K562 (cell line): ENCODE data around the gene NEB. TPM values are rescaled to one million over a fixed set of nuclear protein-coding genes. Genes with fewer than 3 reads are reported as not detected.
A peak's percentile ranks its signal among the peaks of the same experiment; 100 is the strongest.

ENCODE experiments used
- ATF3 ChIP-seq, 2 experiments: fragments of 450-650 bp in 1 of 2; sonication (generic) in 1 of 2; formaldehyde crosslinking in 1 of 2; IDR thresholded peaks in 1 of 2; conservative IDR thresholded peaks in 1 of 2; 2 replicates each; pipeline versions ENCODE4 v1.6.1 to v1.8.1; 2016 to 2023; ENCODE audit warnings: mild to moderate bottlenecking in 2 of 2, moderate library complexity in 2 of 2, inconsistent platforms in 1 of 2, missing genetic modification reagents in 1 of 2
- EP400 ChIP-seq: fragments of 450-650 bp; IDR thresholded peaks from 2 replicates; pipeline ENCODE4 v1.6.1; 2017; ENCODE audit warnings: antibody characterized with exemption, mild to moderate bottlenecking, moderate library complexity
- NFYB ChIP-seq: IDR thresholded peaks from 2 replicates; pipeline ENCODE4 v1.6.1; 2011; ENCODE audit warnings: mild to moderate bottlenecking, moderate library complexity; ENCODE audit not compliant: insufficient read length; ENCODE audit errors: extremely low read depth
- RBM22 ChIP-seq: fragments of 200-400 bp; formaldehyde crosslinking; IDR thresholded peaks from 2 replicates; pipeline ENCODE4 v1.6.1; 2018; ENCODE audit warnings: low read length, low read depth; ENCODE audit not compliant: poor library complexity, severe bottlenecking
- SMARCE1 ChIP-seq: fragments of 450-650 bp; IDR thresholded peaks from 2 replicates; pipeline ENCODE4 v1.7.1; 2016; ENCODE audit warnings: mild to moderate bottlenecking
- TFAP4 ChIP-seq: sonication (generic); formaldehyde crosslinking; IDR thresholded peaks from 2 replicates; pipeline ENCODE4 v1.8.0; 2022; ENCODE audit warnings: missing genetic modification reagents, mild to moderate bottlenecking, moderate library complexity, borderline replicate concordance
- TSHZ1 ChIP-seq: fragments of 250-450 bp; sonication (Bioruptor Pico); IDR thresholded peaks from 2 replicates; pipeline ENCODE4 v1.4.0; 2020; ENCODE audit warnings: mild to moderate bottlenecking, moderate library complexity
- ZKSCAN1 ChIP-seq: fragments of 150-350 bp; IDR thresholded peaks from 2 replicates; pipeline ENCODE4 v1.6.1; 2016; ENCODE audit warnings: low read depth, low read length
- polyA plus RNA-seq, 8 experiments: library from polyadenylated mRNA; depleted of rRNA in 4 of 8; stranded (reverse) in 5 of 8; unstranded in 3 of 8; fragments of >200 nt; fragmentation: Nextera tagmentation in 2 of 8; fragmentation: Illumina TruSeq in 1 of 8; extraction: Ambion mirVana in 2 of 8; extraction: Trizol in 1 of 8; gene quantifications; 2 replicates each; pipeline versions ENCODE4 v1.2.1 to v1.2.3, GENCODE V29; 2011 to 2014; ENCODE audit warnings: inconsistent platforms in 1 of 8, missing spikeins in 1 of 8
- total RNA-seq, 7 experiments: library from RNA; depleted of rRNA in 6 of 7; stranded (reverse); fragments of >200 nt in 6 of 7; fragmentation: Illumina TruSeq in 2 of 7; extraction: Trizol in 2 of 7; gene quantifications; 2 replicates each; pipeline versions ENCODE4 v1.2.1 to v1.2.3, GENCODE V29; 2011 to 2021; ENCODE audit warnings: low replicate concordance in 1 of 7
- TF ChIP-seq, protein P1 (sequence below), 2 experiments: fragments of 450-650 bp; formaldehyde crosslinking in 1 of 2; IDR thresholded peaks; 2 replicates each; pipeline versions ENCODE4 v1.4.0 to v1.6.1; 2014 to 2020; ENCODE audit warnings: mild to moderate bottlenecking in 2 of 2, borderline replicate concordance in 1 of 2, low read depth in 1 of 2
- TF ChIP-seq, protein P2 (sequence below): fragments of 200-800 bp; sonication (Bioruptor generic); IDR thresholded peaks from 2 replicates; pipeline ENCODE4 v1.6.1; 2017; ENCODE audit warnings: missing genetic modification characterization, missing compliant biosample characterization

Gene NEB
- total and polyA plus RNA-seq, 9 of the 15 experiments (the other 6 are each of a cell fraction or from before 2014, with no cell fraction given) = 1.7 to 3.8 (median 2.9) TPM

- TF ChIP-seq, protein P1, sequence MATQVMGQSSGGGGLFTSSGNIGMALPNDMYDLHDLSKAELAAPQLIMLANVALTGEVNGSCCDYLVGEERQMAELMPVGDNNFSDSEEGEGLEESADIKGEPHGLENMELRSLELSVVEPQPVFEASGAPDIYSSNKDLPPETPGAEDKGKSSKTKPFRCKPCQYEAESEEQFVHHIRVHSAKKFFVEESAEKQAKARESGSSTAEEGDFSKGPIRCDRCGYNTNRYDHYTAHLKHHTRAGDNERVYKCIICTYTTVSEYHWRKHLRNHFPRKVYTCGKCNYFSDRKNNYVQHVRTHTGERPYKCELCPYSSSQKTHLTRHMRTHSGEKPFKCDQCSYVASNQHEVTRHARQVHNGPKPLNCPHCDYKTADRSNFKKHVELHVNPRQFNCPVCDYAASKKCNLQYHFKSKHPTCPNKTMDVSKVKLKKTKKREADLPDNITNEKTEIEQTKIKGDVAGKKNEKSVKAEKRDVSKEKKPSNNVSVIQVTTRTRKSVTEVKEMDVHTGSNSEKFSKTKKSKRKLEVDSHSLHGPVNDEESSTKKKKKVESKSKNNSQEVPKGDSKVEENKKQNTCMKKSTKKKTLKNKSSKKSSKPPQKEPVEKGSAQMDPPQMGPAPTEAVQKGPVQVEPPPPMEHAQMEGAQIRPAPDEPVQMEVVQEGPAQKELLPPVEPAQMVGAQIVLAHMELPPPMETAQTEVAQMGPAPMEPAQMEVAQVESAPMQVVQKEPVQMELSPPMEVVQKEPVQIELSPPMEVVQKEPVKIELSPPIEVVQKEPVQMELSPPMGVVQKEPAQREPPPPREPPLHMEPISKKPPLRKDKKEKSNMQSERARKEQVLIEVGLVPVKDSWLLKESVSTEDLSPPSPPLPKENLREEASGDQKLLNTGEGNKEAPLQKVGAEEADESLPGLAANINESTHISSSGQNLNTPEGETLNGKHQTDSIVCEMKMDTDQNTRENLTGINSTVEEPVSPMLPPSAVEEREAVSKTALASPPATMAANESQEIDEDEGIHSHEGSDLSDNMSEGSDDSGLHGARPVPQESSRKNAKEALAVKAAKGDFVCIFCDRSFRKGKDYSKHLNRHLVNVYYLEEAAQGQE (IDR thresholded peaks at IDR 0.05; ENCODE audit: borderline replicate concordance) = peak; percentile 25; the same call in 1 of the 2 replicates
- TF ChIP-seq, protein P1 (CRISPR knock-in tag; IDR thresholded peaks at IDR 0.05; ENCODE audit: low read depth) = no peak
- peak; percentile 24; the same call in 1 of the 2 replicates for TF ChIP-seq TFAP4
- TF ChIP-seq ATF3 (IDR thresholded peaks at IDR 0.05) = peak; percentile 65
- TF ChIP-seq ATF3 (CRISPR knock-in tag; conservative IDR thresholded peaks at IDR 0.05) = no peak
- TF ChIP-seq, protein P2, sequence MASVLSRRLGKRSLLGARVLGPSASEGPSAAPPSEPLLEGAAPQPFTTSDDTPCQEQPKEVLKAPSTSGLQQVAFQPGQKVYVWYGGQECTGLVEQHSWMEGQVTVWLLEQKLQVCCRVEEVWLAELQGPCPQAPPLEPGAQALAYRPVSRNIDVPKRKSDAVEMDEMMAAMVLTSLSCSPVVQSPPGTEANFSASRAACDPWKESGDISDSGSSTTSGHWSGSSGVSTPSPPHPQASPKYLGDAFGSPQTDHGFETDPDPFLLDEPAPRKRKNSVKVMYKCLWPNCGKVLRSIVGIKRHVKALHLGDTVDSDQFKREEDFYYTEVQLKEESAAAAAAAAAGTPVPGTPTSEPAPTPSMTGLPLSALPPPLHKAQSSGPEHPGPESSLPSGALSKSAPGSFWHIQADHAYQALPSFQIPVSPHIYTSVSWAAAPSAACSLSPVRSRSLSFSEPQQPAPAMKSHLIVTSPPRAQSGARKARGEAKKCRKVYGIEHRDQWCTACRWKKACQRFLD (CRISPR knock-in tag) = no peak
- peak; percentile 65 for TF ChIP-seq SMARCE1
- TF ChIP-seq ZKSCAN1 = no peak
- no peak for TF ChIP-seq NFYB
- TF ChIP-seq RBM22 = no peak
- no peak for TF ChIP-seq TSHZ1 (CRISPR knock-in tag)
- TF ChIP-seq EP400 = peak; percentile 36; the same call in 1 of the 2 replicates
Observed at GRCh38 chr2:151766437-151767153, 32.3 kb upstream of the NEB start (continued).
